PFSK-1 (cell line): ENCODE results near the gene PUS1.

ENCODE experiments used
- POLR2AphosphoS5 ChIP-seq: IDR thresholded peaks from 2 replicates; pipeline ENCODE4 v1.6.1; 2012; ENCODE audit warnings: low read depth, mild to moderate bottlenecking, control low read depth, low read length, moderate library complexity
- REST ChIP-seq, 2 experiments: IDR thresholded peaks; 2 replicates each; pipeline versions ENCODE4 v1.6.1 to v1.8.0; 2011 to 2012; ENCODE audit warnings: low read depth in 2 of 2, low read length in 2 of 2, control low read depth in 1 of 2, inconsistent platforms in 1 of 2, mild to moderate bottlenecking in 1 of 2, moderate library complexity in 1 of 2; ENCODE audit not compliant: insufficient read depth in 1 of 2
- TAF1 ChIP-seq: IDR thresholded peaks from 2 replicates; pipeline ENCODE4 v1.6.1; 2012; ENCODE audit warnings: low read length, control low read depth, borderline replicate concordance; ENCODE audit not compliant: insufficient read depth

- TF ChIP-seq POLR2AphosphoS5 (no peak), REST (IDR thresholded peaks at IDR 0.05; ENCODE audit: insufficient read depth in 1 of 2, low read depth in 2 of 2, low read length in 2 of 2) (no peak), TAF1 (no peak)
Observed at GRCh38 chr12:131892711-131893604, 36.1 kb upstream of the PUS1 start.
